OCI-LY1 (cell line): Measurements from ENCODE around the gene ANO5.

Experiments
- H2AFZ ChIP-seq: fragments of 200-600 bp; sonication (generic), shearing (Covaris generic); 2 replicates; pipeline ENCODE4 v1.6.0; 2014; ENCODE audit warnings: antibody characterized with exemption, mild to moderate bottlenecking, low read length
- H3F3A ChIP-seq: fragments of 200-600 bp; sonication (generic), shearing (Covaris generic); 2 replicates; pipeline ENCODE4 v1.6.0; 2014; ENCODE audit warnings: mild to moderate bottlenecking, antibody characterized with exemption, low read length, moderate library complexity; ENCODE audit not compliant: insufficient read depth
- H3K27ac ChIP-seq: fragments of 200-600 bp; sonication (generic); 2 replicates; pipeline ENCODE4 v1.5.1; 2014; ENCODE audit warnings: low read length, mixed run types, mild to moderate bottlenecking, low read depth; ENCODE audit not compliant: poor library complexity, severe bottlenecking
- H3K27me3 ChIP-seq: fragments of 200-600 bp; sonication (generic); 2 replicates; pipeline ENCODE4 v1.6.0; 2014; ENCODE audit warnings: antibody characterized with exemption, mild to moderate bottlenecking, low read length, moderate library complexity; ENCODE audit not compliant: insufficient read depth
- H3K36me3 ChIP-seq: fragments of 200-600 bp; sonication (generic); 2 replicates; pipeline ENCODE4 v1.6.1; 2014; ENCODE audit warnings: mild to moderate bottlenecking, antibody characterized with exemption, low read length, moderate library complexity, mixed read lengths; ENCODE audit not compliant: insufficient read depth
- H3K4me1 ChIP-seq: fragments of 200-600 bp; sonication (generic); 2 replicates; pipeline ENCODE4 v1.5.1; 2014; ENCODE audit warnings: mild to moderate bottlenecking, low read length, moderate library complexity; ENCODE audit not compliant: insufficient read depth, severe bottlenecking
- H3K4me2 ChIP-seq: fragments of 200-600 bp; sonication (generic), shearing (Covaris generic); 2 replicates; pipeline ENCODE4 v1.6.1; 2014; ENCODE audit warnings: low read length
- H3K4me3 ChIP-seq: fragments of 200-600 bp; sonication (generic); 2 replicates; pipeline ENCODE4 v1.5.1; 2014; ENCODE audit warnings: low read length, low read depth, mild to moderate bottlenecking, mixed read lengths; ENCODE audit not compliant: poor library complexity, severe bottlenecking
- H3K79me2 ChIP-seq: fragments of 200-600 bp; shearing (Covaris generic); 2 replicates; pipeline ENCODE4 v1.6.1; 2016; ENCODE audit warnings: mixed run types, low read length, mixed read lengths; ENCODE audit not compliant: insufficient read depth
- H3K9ac ChIP-seq: fragments of 200-600 bp; sonication (generic), shearing (Covaris generic); 2 replicates; pipeline ENCODE4 v1.6.1; 2014; ENCODE audit warnings: mild to moderate bottlenecking, low read length, mixed read lengths
- H3K9me2 ChIP-seq: fragments of 200-600 bp; sonication (generic), shearing (Covaris generic); 2 replicates; pipeline ENCODE4 v1.6.1; 2014; ENCODE audit warnings: low read depth, mild to moderate bottlenecking, low read length, mixed read lengths
- H3K9me3 ChIP-seq: fragments of 200-600 bp; shearing (Covaris generic); 2 replicates; pipeline ENCODE4 v1.6.1; 2014; ENCODE audit warnings: low read length, mixed read lengths
- H4K20me1 ChIP-seq: fragments of 200-600 bp; sonication (generic), shearing (Covaris generic); 2 replicates; pipeline ENCODE4 v1.6.0; 2016; ENCODE audit warnings: mild to moderate bottlenecking, low read length; ENCODE audit not compliant: insufficient read depth
- CTCF ChIP-seq: fragments of 200-600 bp; sonication (generic), shearing (Covaris generic); IDR thresholded peaks from 2 replicates; pipeline ENCODE4 v1.5.1; 2017; ENCODE audit warnings: mild to moderate bottlenecking, antibody characterized with exemption, low read length, moderate library complexity, mixed read lengths
- EZH2 ChIP-seq: fragments of 200-600 bp; sonication (generic), shearing (Covaris generic); IDR thresholded peaks from 2 replicates; pipeline ENCODE4 v1.8.0; 2017; ENCODE audit warnings: borderline replicate concordance, mixed run types, mild to moderate bottlenecking, antibody characterized with exemption, low read length, moderate library complexity, mixed read lengths

ANO5 gene

GRCh38 chr11:22190827-22191463 is 1.9 kb upstream of the ANO5 start:
- no peaks in the 10 kb centered on the region for H3F3A ChIP-seq
- no peak overlapping the region for H3K4me2 ChIP-seq
- H4K20me1 ChIP-seq = no peaks in the 10 kb centered on the region

GRCh38 chr11:22192289-22192641 is 620 bp upstream of the ANO5 start:
- Histone ChIP-seq H2AFZ (no peak overlapping the region), H3K9me2 (no peaks in the 10 kb centered on the region), H3K79me2 (no peaks in the 10 kb centered on the region), H3K4me1 (no peaks in the 10 kb centered on the region), H3K4me2 (no peak overlapping the region), H3K36me3 (no peaks in the 10 kb centered on the region), H3K9me3 (no peaks in the 10 kb centered on the region), H3F3A (no peaks in the 10 kb centered on the region), H3K4me3 (no peak overlapping the region), H3K27ac (no peak overlapping the region), H3K9ac (no peak overlapping the region), H4K20me1 (no peaks in the 10 kb centered on the region), H3K27me3 (no peaks in the 10 kb centered on the region)
- TF ChIP-seq EZH2 = no peak
- no peak for TF ChIP-seq CTCF

More at GRCh38 chr11:22190827-22191463, 1.9 kb upstream of the ANO5 start:
- no peaks in the 10 kb centered on the region for H3K9me3 ChIP-seq
- no peaks in the 10 kb centered on the region for H3K9me2 ChIP-seq
- no peaks in the 10 kb centered on the region for H3K36me3 ChIP-seq
- no peak overlapping the region for H3K4me3 ChIP-seq
- TF ChIP-seq EZH2 = no peak
- no peak for TF ChIP-seq CTCF
- H3K27me3 ChIP-seq = no peaks in the 10 kb centered on the region
- H3K4me1 ChIP-seq = no peaks in the 10 kb centered on the region
- no peak overlapping the region for H3K27ac ChIP-seq
- H2AFZ ChIP-seq = no peak overlapping the region
- no peaks in the 10 kb centered on the region for H3K79me2 ChIP-seq
- H3K9ac ChIP-seq = no peak overlapping the region

- TF ChIP-seq EZH2 = no peak
- no peak for TF ChIP-seq CTCF
- H3F3A ChIP-seq = no peaks in the 10 kb centered on the region
- no peak overlapping the region for H2AFZ ChIP-seq
- H4K20me1 ChIP-seq = no peaks in the 10 kb centered on the region
- no peaks in the 10 kb centered on the region for H3K9me3 ChIP-seq
- no peaks in the 10 kb centered on the region for H3K9me2 ChIP-seq
- H3K79me2 ChIP-seq = no peaks in the 10 kb centered on the region
- H3K4me1 ChIP-seq = no peaks in the 10 kb centered on the region
- no peaks in the 10 kb centered on the region for H3K27me3 ChIP-seq
- no peak overlapping the region for H3K27ac ChIP-seq
- no peak overlapping the region for H3K4me2 ChIP-seq
- no peak overlapping the region for H3K4me3 ChIP-seq
- no peaks in the 10 kb centered on the region for H3K36me3 ChIP-seq
- no peak overlapping the region for H3K9ac ChIP-seq
Observed at GRCh38 chr11:22193348-22194051, 615 bp downstream of the ANO5 start.
